ENCODE data around the gene MACROD2.
"Not testable (repeated sequence)": the region's sequence is repeated elsewhere in the genome, so short reads cannot be mapped to it uniquely, and the experiment has no call there.

MACROD2 gene

GRCh38 chr20:14418376-14418775 lies 423.1 kb downstream of the MACROD2 start:
- DNase-seq: peak; percentile 50

DNA sequence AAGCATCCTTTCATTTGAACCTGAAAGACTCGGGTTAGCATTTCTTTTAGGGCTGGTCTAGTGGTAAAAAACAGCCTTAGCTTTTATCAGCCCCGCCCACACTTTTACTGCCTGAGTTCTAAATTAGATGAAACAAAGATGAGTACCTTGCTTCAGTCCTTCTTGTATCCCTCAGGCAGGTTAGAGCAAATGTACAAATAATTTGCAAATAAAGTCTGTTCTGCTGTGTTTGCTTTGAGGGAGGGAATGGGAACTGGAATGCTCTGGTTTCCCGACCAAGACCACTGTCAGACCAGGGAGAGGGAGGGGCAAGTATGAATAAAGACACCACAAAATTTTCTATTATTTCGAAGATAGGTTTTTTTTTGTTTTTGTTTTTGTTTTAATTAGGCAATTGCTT lies 427.6 kb downstream of the MACROD2 start:
- DNase-seq: no peak

DNA sequence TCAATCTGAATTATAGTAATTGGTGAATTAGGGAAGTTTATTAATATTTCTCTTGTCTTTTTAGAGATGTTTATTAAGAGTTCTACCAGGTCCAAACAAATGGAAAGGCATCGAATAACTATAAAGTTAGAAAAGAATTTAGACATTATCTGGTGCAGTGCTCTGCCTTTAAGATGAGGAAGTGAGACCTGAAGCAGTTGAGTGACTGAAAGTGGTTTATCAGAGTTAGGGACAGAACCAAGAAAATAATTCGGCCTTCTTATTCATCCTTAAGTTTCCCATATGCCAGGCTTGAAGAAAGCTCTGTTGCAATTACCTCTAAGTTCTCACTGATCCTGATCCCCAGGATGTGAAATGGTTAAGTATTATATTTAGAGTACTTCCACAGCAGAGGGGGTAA lies 436.3 kb downstream of the MACROD2 start:
- DNase-seq: no peak

DNA sequence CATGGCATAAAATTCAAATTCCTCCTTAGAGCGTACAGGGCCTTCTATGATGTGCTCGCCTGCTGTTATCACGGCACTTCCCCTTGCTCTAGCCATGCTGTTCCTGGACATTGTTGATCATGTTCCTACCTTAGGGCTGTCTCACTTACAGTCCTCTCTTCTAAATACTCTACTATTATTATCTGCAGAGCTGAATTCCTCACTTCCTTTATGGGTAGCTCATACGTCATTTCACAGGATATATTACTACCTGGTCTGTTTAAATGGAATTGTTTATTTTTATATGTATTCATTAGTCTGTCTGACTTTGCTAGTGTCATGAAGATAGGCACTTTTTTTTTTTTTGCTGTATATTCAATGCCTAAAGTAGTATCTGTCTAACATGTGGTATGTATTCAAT lies 436.8 kb downstream of the MACROD2 start:
- no peak for DNase-seq

DNA sequence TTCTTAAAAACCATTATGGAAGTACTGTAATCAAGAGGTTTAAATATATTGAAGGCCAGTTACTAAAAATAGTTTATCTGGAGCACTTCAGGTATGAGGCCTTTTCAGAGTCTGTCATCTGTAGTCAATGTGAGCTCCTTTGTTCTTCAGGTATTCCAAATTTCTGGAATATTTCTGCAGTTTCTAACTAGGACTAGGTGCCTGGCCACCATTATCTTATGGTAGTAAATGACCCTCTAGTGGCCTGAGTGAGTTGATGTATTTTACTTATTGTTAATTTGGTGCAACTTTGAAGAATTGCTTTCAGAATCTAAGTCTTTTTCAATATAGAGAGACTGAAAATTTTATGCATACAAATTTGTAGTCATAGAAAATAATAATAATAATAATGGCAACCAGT lies 437.3 kb downstream of the MACROD2 start:
- no peak for DNase-seq

- DNase-seq: no peak
Measured at GRCh38 chr20:14434384-14435136, 439.2 kb downstream of the MACROD2 start.

DNA sequence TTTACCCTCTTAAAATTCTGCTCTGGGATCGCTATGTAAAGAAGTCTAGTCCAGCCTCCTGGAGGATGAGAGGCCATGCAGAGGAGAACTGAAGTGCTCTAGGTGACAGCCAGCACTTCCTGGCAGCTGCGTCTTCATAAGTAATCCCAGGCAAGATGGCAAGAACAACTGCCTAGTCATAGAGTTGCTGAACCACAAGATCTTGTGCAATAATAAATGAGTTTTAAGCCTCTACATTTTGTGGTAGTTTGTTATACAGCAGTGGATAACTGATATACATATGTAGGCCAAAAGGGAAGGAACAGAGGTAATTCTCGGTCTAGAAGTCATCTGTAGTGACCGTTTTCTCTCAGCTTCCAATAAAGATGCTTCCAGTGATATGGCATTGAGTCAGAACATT lies 445.9 kb downstream of the MACROD2 start:
- DNase-seq: no peak

DNA sequence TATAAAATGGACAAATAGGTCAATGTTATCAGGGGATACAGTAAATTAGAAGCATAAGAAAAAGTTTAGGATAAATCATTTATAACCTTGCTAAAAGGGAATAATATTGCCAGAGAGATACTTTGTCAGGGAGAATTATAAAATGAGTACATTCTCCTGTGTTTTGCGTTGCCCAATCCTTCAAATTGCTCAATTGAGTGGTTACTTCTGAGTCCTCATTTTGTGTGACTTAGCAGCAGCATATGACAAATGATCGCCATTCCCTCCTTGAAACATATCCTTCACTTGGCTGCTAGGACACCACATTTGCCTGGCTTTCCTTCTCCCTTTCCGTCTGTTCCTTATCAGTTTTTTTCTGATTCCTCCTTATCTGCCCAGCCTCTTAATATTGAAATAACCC lies 448.8 kb downstream of the MACROD2 start:
- DNase-seq: no peak

DNA sequence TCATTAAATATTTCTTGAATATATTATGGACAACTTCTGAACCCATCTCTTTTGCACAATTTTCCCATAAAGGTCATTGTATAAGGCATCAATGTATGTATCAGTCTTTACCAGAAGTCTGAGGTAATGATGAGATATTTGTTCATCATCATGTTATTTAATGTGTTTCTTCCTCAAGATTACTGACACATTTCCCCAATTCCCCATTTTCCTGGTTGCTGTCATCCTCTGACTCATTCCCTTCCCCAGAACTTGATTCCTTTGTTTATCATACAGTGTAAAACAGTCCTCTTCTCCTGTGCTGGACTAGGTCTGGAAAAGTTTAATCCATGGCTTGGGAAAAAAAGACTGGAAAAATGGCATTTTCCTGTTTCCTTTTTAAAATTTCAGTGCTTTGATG lies 450.0 kb downstream of the MACROD2 start:
- DNase-seq: no peak

GRCh38 chr20:14445902-14446301 lies 450.6 kb downstream of the MACROD2 start:
- DNase-seq: no peak

GRCh38 chr20:14446446-14446845 lies 451.1 kb downstream of the MACROD2 start:
- DNase-seq: no peak

DNA sequence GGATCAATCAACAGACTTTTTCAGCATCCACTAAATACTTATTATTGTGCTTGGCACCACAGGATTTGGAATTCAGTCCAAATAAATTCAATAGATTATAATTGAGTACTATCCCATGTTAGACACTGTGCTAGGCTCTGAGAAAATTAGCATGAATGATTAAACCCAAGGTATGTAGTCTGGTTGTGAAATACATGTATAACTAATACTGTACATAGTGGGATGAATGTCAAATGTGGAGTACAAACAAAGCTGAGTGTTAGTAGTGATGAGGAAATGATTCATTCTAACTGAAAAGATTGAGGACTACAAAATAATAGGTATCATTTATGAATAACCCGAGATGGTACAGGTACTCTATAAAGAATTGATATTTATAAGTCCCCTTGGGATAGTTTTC lies 454.0 kb downstream of the MACROD2 start:
- no peak for DNase-seq

GRCh38 chr20:14450256-14450655 lies 454.9 kb downstream of the MACROD2 start:
- DNase-seq: no peak

- DNase-seq: no peak
Measured at GRCh38 chr20:14451458-14451857, 456.1 kb downstream of the MACROD2 start.

DNA sequence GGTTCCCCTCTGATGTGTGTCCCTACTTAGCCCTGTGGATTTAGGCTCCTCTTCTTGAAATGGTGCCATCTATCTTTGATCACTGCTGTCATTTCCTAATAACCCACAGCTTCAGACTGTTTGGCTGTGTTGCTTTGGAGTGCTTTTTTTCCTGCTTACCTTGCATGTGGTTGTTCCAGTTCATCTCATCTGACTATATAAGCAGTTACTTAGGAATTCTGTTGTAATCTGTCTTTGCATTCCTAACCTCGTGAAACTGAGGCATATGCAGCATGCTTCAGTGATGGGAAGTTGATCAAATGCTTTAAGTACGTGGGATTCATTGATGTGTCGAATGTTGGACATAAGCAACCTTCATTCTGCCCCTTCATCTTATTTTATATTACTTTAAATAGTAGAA lies 457.9 kb downstream of the MACROD2 start:
- DNase-seq: no peak

DNA sequence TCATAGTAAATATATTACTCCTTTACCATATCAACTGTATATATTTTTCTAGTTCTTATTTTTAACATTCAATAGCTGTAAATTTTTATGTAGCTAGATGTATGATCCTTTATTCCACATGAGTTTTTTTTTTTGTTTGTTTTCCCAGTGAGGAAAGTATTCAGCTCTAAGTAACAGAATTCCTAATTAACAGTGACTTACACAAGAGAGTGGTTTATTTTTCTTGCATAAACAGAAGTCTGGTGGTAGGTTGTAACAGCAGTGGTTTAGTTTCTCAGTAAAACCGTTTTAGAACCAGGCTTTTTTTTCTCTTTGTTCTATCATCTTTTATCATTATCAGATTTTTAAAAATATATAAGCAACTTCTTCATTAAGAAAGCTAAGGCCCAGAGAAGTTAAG lies 459.0 kb downstream of the MACROD2 start:
- DNase-seq: no peak

GRCh38 chr20:14467104-14467827 lies 471.9 kb downstream of the MACROD2 start:
- DNase-seq: not testable (repeated sequence)

DNA sequence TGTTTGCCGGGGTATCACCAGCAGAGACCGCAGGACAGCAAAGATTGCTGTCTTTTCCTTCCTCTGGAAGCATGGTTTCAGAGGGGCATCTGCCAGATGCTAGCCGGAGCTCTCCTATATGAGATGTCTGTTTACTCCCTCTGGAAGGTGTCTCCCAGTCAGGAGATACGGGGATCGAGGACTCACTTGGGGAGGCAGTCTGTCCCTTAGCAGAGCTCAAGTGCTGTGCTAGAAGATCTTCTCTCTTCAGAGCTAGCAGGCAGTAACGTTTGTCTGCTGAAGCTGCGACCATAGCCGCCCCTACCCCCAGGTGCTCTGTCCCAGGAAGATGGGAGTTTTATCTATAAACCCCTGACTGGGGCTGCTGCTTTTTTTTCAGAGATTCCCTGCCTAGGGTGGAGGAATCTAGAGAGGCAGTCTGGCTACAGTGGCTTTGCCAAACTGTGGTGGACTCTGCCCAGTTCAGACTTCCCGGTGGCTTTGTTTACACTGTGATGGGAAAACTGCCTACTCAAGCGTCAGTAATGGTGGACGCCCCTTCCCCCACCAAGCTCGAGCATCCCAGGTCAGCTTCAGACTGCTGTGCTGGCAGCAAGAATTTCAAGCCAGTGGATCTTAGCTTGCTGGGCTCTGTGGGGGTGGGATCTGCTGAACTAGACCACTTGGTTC lies 475.0 kb downstream of the MACROD2 start:
- DNase-seq: no peak

GRCh38 chr20:14470977-14471661 lies 475.8 kb downstream of the MACROD2 start:
- no peak for DNase-seq

DNA sequence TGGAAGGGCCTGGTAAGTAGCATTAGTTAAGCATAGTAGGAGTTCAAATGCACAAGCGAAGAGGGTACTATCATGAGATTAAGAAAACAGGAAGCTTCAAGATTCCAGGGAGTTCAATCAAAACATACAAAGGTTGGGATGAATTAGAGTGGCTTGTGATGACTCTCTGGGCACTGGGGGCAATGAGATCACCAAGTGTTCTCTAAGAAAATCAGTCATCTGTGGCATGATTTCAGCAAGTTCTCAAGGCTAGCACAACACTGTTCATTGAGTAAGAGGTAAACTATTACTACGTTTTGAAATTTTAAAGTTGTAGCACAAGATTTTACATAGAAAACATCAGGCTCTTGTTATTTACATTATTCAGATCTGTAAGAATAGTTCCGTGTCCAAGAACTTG lies 481.8 kb downstream of the MACROD2 start:
- DNase-seq: no peak

DNA sequence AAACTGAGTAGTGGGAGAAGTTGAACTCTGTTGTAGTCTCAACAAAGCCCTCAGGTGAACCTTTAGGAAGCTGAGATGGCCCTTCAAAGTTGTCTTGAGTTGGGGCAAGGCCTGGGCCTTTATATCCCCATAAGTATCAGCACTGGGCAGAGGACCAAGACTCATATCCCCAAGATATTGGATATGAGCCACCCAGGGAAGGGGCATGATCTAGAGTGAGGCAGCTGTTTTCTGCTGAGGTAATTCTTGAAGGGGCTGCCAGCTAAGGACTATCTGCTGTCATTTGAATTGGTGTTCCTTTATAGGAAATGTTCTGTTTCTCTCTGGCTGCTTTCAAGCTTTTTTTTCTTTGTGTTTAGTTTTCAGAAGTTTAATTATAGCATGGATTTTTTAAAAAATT lies 482.8 kb downstream of the MACROD2 start:
- no peak for DNase-seq

DNA sequence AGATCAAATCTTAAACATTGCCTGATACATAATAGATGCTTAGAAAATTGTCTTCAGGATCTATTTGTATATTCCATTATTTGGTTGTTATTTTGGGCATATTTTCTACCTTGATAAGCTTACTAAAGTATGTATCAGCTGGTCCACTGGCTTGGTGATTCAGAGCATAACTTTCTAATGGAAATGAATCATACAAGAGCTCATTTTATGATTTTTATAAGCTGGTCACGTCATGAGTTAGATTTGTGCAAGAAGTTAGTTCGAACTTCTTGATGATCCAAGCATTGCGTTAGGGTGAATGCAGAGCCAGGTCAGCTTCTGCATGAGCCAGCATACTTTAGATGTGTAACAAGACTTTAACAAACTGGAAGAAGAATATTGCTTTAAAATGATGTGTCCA lies 486.5 kb downstream of the MACROD2 start:
- DNase-seq: no peak

DNA sequence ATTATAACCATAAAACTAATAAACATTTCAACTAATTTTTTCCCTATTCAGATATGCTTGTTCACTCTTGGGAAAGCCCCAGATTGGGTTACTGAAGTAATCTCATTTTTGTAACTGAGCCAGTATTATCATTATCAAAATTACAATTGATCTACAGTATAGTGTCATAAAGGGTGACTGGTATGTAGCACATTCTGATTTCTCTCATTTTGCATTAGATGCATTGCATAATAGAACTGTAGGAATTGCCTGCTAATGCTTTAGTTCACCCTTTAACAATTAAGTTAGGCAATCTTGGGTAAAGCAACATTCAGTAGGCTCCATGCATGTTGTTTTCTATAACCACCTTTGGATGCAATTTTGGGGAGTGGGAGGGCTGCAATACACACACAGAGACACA lies 492.9 kb downstream of the MACROD2 start:
- DNase-seq: no peak
